GM12864 (cell line): ENCODE data around the gene ID1.
"Not testable (repeated sequence)": the region's sequence is repeated elsewhere in the genome, so short reads cannot be mapped to it uniquely, and the experiment has no call there.

ENCODE experiments used
- DNase-seq: peaks from one replicate; pipeline ENCODE4 v3.0.0-alpha.2; 2011; ENCODE audit warnings: low read depth
- H3K4me3 ChIP-seq: 2 replicates; pipeline ENCODE4 v1.5.1; 2011; ENCODE audit warnings: mild to moderate bottlenecking, low read depth, low read length, control low read depth
- CTCF ChIP-seq: IDR thresholded peaks from 2 replicates; pipeline ENCODE4 v1.5.1; 2011; ENCODE audit warnings: low read depth, mild to moderate bottlenecking, moderate library complexity, low read length, control low read depth, inconsistent platforms; ENCODE audit errors: missing control alignments

Gene ID1

GRCh38 chr20:31643522-31643921, 38.4 kb downstream of the ID1 start:
- no peak overlapping the region for H3K4me3 ChIP-seq
- TF ChIP-seq CTCF, result no peak
- DNase-seq, result no peak

- no peak for TF ChIP-seq CTCF
- no peak for DNase-seq
- no peak overlapping the region for H3K4me3 ChIP-seq
These were observed 39.6 kb downstream of the ID1 start for GRCh38 chr20:31644701-31645100.

GRCh38 chr20:31648104-31648503, 43.0 kb downstream of the ID1 start:
- DNase-seq, H3K4me3 ChIP-seq: not testable (repeated sequence)

- H3K4me3 ChIP-seq, result no peak overlapping the region
- TF ChIP-seq CTCF, result no peak
- no peak for DNase-seq
These were observed 47.9 kb downstream of the ID1 start for GRCh38 chr20:31652917-31653396.

GRCh38 chr20:31653561-31653960, 48.5 kb downstream of the ID1 start:
- DNase-seq, result no peak
- H3K4me3 ChIP-seq, result no peak overlapping the region
- no peak for TF ChIP-seq CTCF

GRCh38 chr20:31654534-31654933, 49.4 kb downstream of the ID1 start:
- no peak overlapping the region for H3K4me3 ChIP-seq
- TF ChIP-seq CTCF, result no peak
- no peak for DNase-seq
